HepG2 (cell line): Measurements from ENCODE around the gene HNRNPUL2. TPM values are rescaled to one million over a fixed set of nuclear protein-coding genes. Genes with fewer than 3 reads are reported as not detected.

Source experiments
- ATF7 ChIP-seq, 2 experiments: fragments of 450-650 bp in 1 of 2; sonication (generic) in 1 of 2; formaldehyde crosslinking in 1 of 2; IDR thresholded peaks; 2 replicates each; pipeline versions ENCODE4 v1.4.0 to v1.6.1; 2016 to 2020; ENCODE audit warnings: antibody characterized with exemption in 1 of 2, mild to moderate bottlenecking in 1 of 2, missing genetic modification reagents in 1 of 2
- ATF7-NPFF ChIP-seq: sonication (generic); formaldehyde crosslinking; IDR thresholded peaks from 2 replicates; pipeline ENCODE4 v1.8.1; 2023; ENCODE audit warnings: mild to moderate bottlenecking, low read depth, missing genetic modification reagents, moderate library complexity
- CBFB ChIP-seq: sonication (generic); formaldehyde crosslinking; IDR thresholded peaks from 2 replicates; pipeline ENCODE4 v1.4.0; 2020; ENCODE audit warnings: missing genetic modification reagents
- FOSL1 ChIP-seq: sonication (generic); formaldehyde crosslinking; IDR thresholded peaks from 2 replicates; pipeline ENCODE4 v1.9.0; 2021; ENCODE audit warnings: missing genetic modification reagents, borderline replicate concordance
- GTF2F1 ChIP-seq: fragments of 150-350 bp; IDR thresholded peaks from 2 replicates; pipeline ENCODE4 v1.6.1; 2014; ENCODE audit warnings: low read length
- KDM5B ChIP-seq: sonication (generic); formaldehyde crosslinking; IDR thresholded peaks from 2 replicates; pipeline ENCODE4 v1.4.0; 2020; ENCODE audit warnings: missing genetic modification reagents, mild to moderate bottlenecking, borderline replicate concordance
- KDM6A ChIP-seq: IDR thresholded peaks from 2 replicates; pipeline ENCODE4 v1.6.1; 2016; ENCODE audit warnings: low read depth
- MEF2D ChIP-seq: sonication (generic); formaldehyde crosslinking; IDR thresholded peaks from 2 replicates; pipeline ENCODE4 v1.5.1; 2020; ENCODE audit warnings: mild to moderate bottlenecking, missing genetic modification reagents
- MXD4 ChIP-seq: IDR thresholded peaks from 2 replicates; pipeline ENCODE4 v1.6.1; 2016; ENCODE audit warnings: mild to moderate bottlenecking, missing biosample characterization, missing genetic modification reagents
- PCBP2 ChIP-seq: fragments of 200-400 bp; formaldehyde crosslinking; optimal IDR thresholded peaks from 2 replicates; pipeline ENCODE3; 2018; ENCODE audit warnings: low read length, low read depth; ENCODE audit not compliant: poor library complexity, severe bottlenecking
- PHB2 ChIP-seq: fragments of 450-650 bp; IDR thresholded peaks from 2 replicates; pipeline ENCODE4 v1.6.1; 2018; ENCODE audit not compliant: partially characterized antibody
- RAD51 ChIP-seq: fragments of 450-650 bp; IDR thresholded peaks from 2 replicates; pipeline ENCODE4 v1.6.1; 2016; ENCODE audit warnings: borderline replicate concordance
- SOX13 ChIP-seq, 3 experiments: fragments of 450-650 bp in 1 of 3; sonication (generic) in 1 of 3; formaldehyde crosslinking in 1 of 3; IDR thresholded peaks in 2 of 3; conservative IDR thresholded peaks in 1 of 3; 2 replicates each; pipeline versions ENCODE4 v1.5.0 to v1.6.1; 2016 to 2020; ENCODE audit warnings: antibody characterized with exemption in 1 of 3, mild to moderate bottlenecking in 1 of 3, missing compliant biosample characterization in 1 of 3, missing genetic modification reagents in 1 of 3, moderate library complexity in 1 of 3
- SP2 ChIP-seq: sonication (generic); formaldehyde crosslinking; IDR thresholded peaks from 2 replicates; pipeline ENCODE4 v1.5.1; 2020; ENCODE audit warnings: mild to moderate bottlenecking, missing genetic modification reagents
- TP53 ChIP-seq: sonication (generic); formaldehyde crosslinking; conservative IDR thresholded peaks from 2 replicates; pipeline ENCODE4 v1.4.0; 2020; ENCODE audit warnings: missing genetic modification reagents
- ZFYVE20 ChIP-seq: sonication (generic); formaldehyde crosslinking; IDR thresholded peaks from 2 replicates; pipeline ENCODE4 v1.8.0; 2023; ENCODE audit warnings: low read depth, mild to moderate bottlenecking, moderate library complexity, missing genetic modification reagents, borderline replicate concordance
- ZNF256 ChIP-seq: sonication (generic); formaldehyde crosslinking; conservative IDR thresholded peaks from 2 replicates; pipeline ENCODE4 v1.4.0; 2020; ENCODE audit warnings: missing genetic modification reagents
- ZNF33A ChIP-seq: sonication (generic); formaldehyde crosslinking; IDR thresholded peaks from 2 replicates; pipeline ENCODE4 v1.5.1; 2020; ENCODE audit warnings: missing genetic modification reagents, mild to moderate bottlenecking, moderate library complexity, borderline replicate concordance
- ZNF660 ChIP-seq: sonication (generic); formaldehyde crosslinking; IDR thresholded peaks from 2 replicates; pipeline ENCODE4 v1.5.1; 2020; ENCODE audit warnings: mild to moderate bottlenecking, low read depth, missing genetic modification reagents, borderline replicate concordance
- ZNF775 ChIP-seq: sonication (generic); formaldehyde crosslinking; IDR thresholded peaks from 2 replicates; pipeline ENCODE4 v1.4.0; 2020; ENCODE audit warnings: missing genetic modification reagents, mild to moderate bottlenecking, moderate library complexity, borderline replicate concordance
- polyA plus RNA-seq, 8 experiments: library from polyadenylated mRNA; depleted of rRNA in 3 of 8; stranded (reverse) in 7 of 8; unstranded in 1 of 8; fragments of >200 nt; fragmentation: Illumina TruSeq in 4 of 8; extraction: Trizol in 4 of 8; gene quantifications; 2 replicates each; pipeline versions ENCODE4 v1.2.1 to v1.2.3, GENCODE V29; 2011 to 2016; ENCODE audit warnings: low read depth in 4 of 8, missing spikeins in 1 of 8, mixed read lengths in 1 of 8; ENCODE audit not compliant: insufficient read depth in 1 of 8
- total RNA-seq, 5 experiments: library from RNA; depleted of rRNA; stranded (reverse); fragments of >200 nt; fragmentation: Illumina TruSeq; extraction: Trizol; gene quantifications; 2 replicates each; pipeline ENCODE4 v1.2.3, GENCODE V29; 2016; ENCODE audit warnings: low read depth in 1 of 5
- TF ChIP-seq, protein P1 (sequence below), 2 experiments: IDR thresholded peaks; 2 replicates each; pipeline ENCODE4 v1.6.1; 2011 to 2012; ENCODE audit warnings: low read length in 2 of 2, borderline replicate concordance in 1 of 2, low read depth in 1 of 2, mild to moderate bottlenecking in 1 of 2, moderate library complexity in 1 of 2
- TF ChIP-seq, protein P2 (sequence below): sonication (generic); formaldehyde crosslinking; IDR thresholded peaks from 2 replicates; pipeline ENCODE4 v1.5.1; 2020; ENCODE audit warnings: missing genetic modification reagents, mild to moderate bottlenecking, borderline replicate concordance
- TF ChIP-seq, protein P3 (sequence below): sonication (generic); formaldehyde crosslinking; IDR thresholded peaks from 2 replicates; pipeline ENCODE4 v1.4.0; 2020; ENCODE audit warnings: missing genetic modification reagents
- TF ChIP-seq, protein P4 (sequence below): sonication (generic); formaldehyde crosslinking; IDR thresholded peaks from 2 replicates; pipeline ENCODE4 v1.4.0; 2020; ENCODE audit warnings: missing genetic modification reagents

The HNRNPUL2 gene
- total and polyA plus RNA-seq, 2 of the 13 experiments (the other 11 are each of a cell fraction or from before 2014, with no cell fraction given), result 8.4 to 9.6 TPM

DNA sequence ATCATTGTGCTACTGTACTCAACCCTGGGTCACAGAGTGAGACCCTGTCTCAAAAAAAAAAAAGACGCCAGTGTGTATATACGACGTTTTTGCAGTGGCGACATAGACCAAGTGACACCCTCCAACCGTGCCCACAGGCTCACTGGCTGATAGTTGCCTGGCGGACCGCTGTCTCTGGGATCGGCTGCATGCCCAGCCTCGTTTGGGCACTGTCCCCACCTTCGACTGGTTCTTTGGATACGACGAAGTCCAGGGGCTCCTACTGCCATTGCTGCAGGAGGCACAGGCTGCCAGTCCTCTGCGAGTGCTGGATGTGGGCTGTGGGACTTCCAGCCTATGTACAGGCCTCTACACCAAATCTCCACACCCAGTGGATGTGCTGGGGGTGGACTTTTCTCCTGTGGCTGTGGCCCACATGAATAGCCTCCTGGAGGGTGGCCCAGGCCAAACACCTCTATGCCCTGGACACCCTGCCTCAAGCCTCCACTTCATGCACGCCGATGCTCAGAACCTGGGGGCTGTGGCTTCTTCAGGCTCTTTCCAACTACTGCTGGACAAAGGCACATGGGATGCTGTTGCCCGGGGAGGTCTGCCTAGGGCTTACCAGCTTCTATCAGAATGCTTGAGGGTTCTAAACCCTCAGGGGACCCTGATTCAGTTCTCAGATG, 60.9 kb downstream of the HNRNPUL2 start (continued):
- TF ChIP-seq, protein P1, sequence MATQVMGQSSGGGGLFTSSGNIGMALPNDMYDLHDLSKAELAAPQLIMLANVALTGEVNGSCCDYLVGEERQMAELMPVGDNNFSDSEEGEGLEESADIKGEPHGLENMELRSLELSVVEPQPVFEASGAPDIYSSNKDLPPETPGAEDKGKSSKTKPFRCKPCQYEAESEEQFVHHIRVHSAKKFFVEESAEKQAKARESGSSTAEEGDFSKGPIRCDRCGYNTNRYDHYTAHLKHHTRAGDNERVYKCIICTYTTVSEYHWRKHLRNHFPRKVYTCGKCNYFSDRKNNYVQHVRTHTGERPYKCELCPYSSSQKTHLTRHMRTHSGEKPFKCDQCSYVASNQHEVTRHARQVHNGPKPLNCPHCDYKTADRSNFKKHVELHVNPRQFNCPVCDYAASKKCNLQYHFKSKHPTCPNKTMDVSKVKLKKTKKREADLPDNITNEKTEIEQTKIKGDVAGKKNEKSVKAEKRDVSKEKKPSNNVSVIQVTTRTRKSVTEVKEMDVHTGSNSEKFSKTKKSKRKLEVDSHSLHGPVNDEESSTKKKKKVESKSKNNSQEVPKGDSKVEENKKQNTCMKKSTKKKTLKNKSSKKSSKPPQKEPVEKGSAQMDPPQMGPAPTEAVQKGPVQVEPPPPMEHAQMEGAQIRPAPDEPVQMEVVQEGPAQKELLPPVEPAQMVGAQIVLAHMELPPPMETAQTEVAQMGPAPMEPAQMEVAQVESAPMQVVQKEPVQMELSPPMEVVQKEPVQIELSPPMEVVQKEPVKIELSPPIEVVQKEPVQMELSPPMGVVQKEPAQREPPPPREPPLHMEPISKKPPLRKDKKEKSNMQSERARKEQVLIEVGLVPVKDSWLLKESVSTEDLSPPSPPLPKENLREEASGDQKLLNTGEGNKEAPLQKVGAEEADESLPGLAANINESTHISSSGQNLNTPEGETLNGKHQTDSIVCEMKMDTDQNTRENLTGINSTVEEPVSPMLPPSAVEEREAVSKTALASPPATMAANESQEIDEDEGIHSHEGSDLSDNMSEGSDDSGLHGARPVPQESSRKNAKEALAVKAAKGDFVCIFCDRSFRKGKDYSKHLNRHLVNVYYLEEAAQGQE (IDR thresholded peaks at IDR 0.05; ENCODE audit: borderline replicate concordance in 1 of 2, low read depth in 1 of 2, low read length in 2 of 2), result no peak
- TF ChIP-seq, protein P2, sequence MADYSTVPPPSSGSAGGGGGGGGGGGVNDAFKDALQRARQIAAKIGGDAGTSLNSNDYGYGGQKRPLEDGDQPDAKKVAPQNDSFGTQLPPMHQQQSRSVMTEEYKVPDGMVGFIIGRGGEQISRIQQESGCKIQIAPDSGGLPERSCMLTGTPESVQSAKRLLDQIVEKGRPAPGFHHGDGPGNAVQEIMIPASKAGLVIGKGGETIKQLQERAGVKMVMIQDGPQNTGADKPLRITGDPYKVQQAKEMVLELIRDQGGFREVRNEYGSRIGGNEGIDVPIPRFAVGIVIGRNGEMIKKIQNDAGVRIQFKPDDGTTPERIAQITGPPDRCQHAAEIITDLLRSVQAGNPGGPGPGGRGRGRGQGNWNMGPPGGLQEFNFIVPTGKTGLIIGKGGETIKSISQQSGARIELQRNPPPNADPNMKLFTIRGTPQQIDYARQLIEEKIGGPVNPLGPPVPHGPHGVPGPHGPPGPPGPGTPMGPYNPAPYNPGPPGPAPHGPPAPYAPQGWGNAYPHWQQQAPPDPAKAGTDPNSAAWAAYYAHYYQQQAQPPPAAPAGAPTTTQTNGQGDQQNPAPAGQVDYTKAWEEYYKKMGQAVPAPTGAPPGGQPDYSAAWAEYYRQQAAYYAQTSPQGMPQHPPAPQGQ (CRISPR knock-in tag), result no peak
- no peak for TF ChIP-seq ZNF33A (CRISPR knock-in tag)
- no peak for TF ChIP-seq CBFB (CRISPR knock-in tag)
- TF ChIP-seq SP2, result no peak
- TF ChIP-seq TP53 (CRISPR knock-in tag), result no peak
- TF ChIP-seq KDM6A (CRISPR knock-in tag), result no peak
- TF ChIP-seq GTF2F1, result no peak
- TF ChIP-seq FOSL1 (CRISPR knock-in tag), result no peak
- no peak for TF ChIP-seq MEF2D (CRISPR knock-in tag)
- TF ChIP-seq MXD4, result no peak
- no peak for TF ChIP-seq ZNF660
- TF ChIP-seq ATF7 (IDR thresholded peaks at IDR 0.05), result no peak
- no peak for TF ChIP-seq ATF7 (CRISPR knock-in tag; IDR thresholded peaks at IDR 0.05)
- TF ChIP-seq SOX13 (IDR thresholded peaks at IDR 0.05), result no peak
- no peak for TF ChIP-seq SOX13 (CRISPR knock-in tag; conservative IDR thresholded peaks at IDR 0.05 in 1 of 2, IDR thresholded peaks at IDR 0.05 in 1 of 2)
- no peak for TF ChIP-seq ZNF256 (CRISPR knock-in tag)
- TF ChIP-seq ZFYVE20 (CRISPR knock-in tag), result no peak
- TF ChIP-seq, protein P3, sequence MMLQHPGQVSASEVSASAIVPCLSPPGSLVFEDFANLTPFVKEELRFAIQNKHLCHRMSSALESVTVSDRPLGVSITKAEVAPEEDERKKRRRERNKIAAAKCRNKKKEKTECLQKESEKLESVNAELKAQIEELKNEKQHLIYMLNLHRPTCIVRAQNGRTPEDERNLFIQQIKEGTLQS, result no peak
- no peak for TF ChIP-seq PCBP2
- TF ChIP-seq, protein P4, sequence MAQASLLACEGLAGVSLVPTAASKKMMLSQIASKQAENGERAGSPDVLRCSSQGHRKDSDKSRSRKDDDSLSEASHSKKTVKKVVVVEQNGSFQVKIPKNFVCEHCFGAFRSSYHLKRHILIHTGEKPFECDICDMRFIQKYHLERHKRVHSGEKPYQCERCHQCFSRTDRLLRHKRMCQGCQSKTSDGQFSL (CRISPR knock-in tag), result 0 out of 2 replicates have a peak, but pooled peaks have one; percentile 19
- TF ChIP-seq RAD51, result no peak
- TF ChIP-seq ZNF775 (CRISPR knock-in tag), result no peak
- TF ChIP-seq KDM5B (CRISPR knock-in tag), result no peak
- TF ChIP-seq PHB2, result no peak
- TF ChIP-seq ATF7-NPFF, result no peak
